ENCODE data around the gene CAGE1. TPM values are rescaled to one million over a fixed set of nuclear protein-coding genes. Genes with fewer than 3 reads are reported as not detected.

Gene CAGE1
- total RNA-seq, 1 donor from 2014 or later, result 0.07 TPM

Other genes with a start within 250 kb of the CAGE1 start
- 171 and 176 TPM in 2 replicates for gene SSR1, start 76.5 kb downstream of the CAGE1 start, total RNA-seq
- 37.2 and 46.3 TPM in 2 replicates for gene RIOK1, start 66 bp upstream of the CAGE1 start, total RNA-seq
- 0.10 TPM in 1 of 2 replicates, not detected in the other for gene DSP, start 151.9 kb upstream of the CAGE1 start, total RNA-seq
- gene SNRNP48, start 200.5 kb upstream of the CAGE1 start, total RNA-seq, result 15.2 and 15.3 TPM in 2 replicates